SK-N-SH treated with all-trans-retinoic acid at 6 μM for 48 hours (cell line): Measurements from ENCODE around the gene SMARCA2.

Source experiments
- ATAC-seq: fragments of 200-7000 bp; cut with Tn5 transposase; 3 replicates; pipeline ENCODE4 v1.9.1; 2020; ENCODE audit warnings: mild to moderate bottlenecking, moderate library complexity
- ARNTL ChIP-seq: fragments of 450-650 bp; formaldehyde crosslinking; IDR thresholded peaks from 2 replicates; pipeline ENCODE4 v1.5.0; 2020; ENCODE audit warnings: low read depth, mild to moderate bottlenecking, moderate library complexity, borderline replicate concordance
- BACH2 ChIP-seq: fragments of 250-450 bp; sonication (Bioruptor Pico); IDR thresholded peaks from 2 replicates; pipeline ENCODE4 v1.9.0; 2021; ENCODE audit warnings: mild to moderate bottlenecking, borderline replicate concordance
- CREB5 ChIP-seq: fragments of 250-450 bp; sonication (Bioruptor Pico); IDR thresholded peaks from 2 replicates; pipeline ENCODE4 v1.5.1; 2020; ENCODE audit warnings: low read depth, mild to moderate bottlenecking, moderate library complexity
- CSDC2 ChIP-seq: fragments of 250-450 bp; sonication (Bioruptor Pico); IDR thresholded peaks from 2 replicates; pipeline ENCODE4 v1.5.0; 2020; ENCODE audit warnings: mild to moderate bottlenecking, moderate library complexity
- CSRNP3 ChIP-seq: fragments of 250-450 bp; sonication (Bioruptor Pico); IDR thresholded peaks from 2 replicates; pipeline ENCODE4 v1.5.1; 2021; ENCODE audit warnings: mild to moderate bottlenecking, moderate library complexity
- ESRRG ChIP-seq: fragments of 250-450 bp; sonication (Bioruptor Pico); IDR thresholded peaks from 2 replicates; pipeline ENCODE4 v1.6.1; 2021; ENCODE audit warnings: mild to moderate bottlenecking
- GLIS3 ChIP-seq: fragments of 250-450 bp; sonication (Bioruptor Pico); IDR thresholded peaks from 2 replicates; pipeline ENCODE4 v1.5.0; 2020; ENCODE audit warnings: mild to moderate bottlenecking, moderate library complexity
- ISL1 ChIP-seq: fragments of 250-450 bp; sonication (Bioruptor Pico); IDR thresholded peaks from 2 replicates; pipeline ENCODE4 v2.1.2; 2022; ENCODE audit warnings: mild to moderate bottlenecking, moderate library complexity
- OSR1 ChIP-seq: fragments of 250-450 bp; sonication (Bioruptor Pico); IDR thresholded peaks from 2 replicates; pipeline ENCODE4 v1.8.0; 2022; ENCODE audit warnings: moderate library complexity, mild to moderate bottlenecking, inconsistent platforms
- PATZ1 ChIP-seq: fragments of 250-450 bp; sonication (Bioruptor Pico); IDR thresholded peaks from 2 replicates; pipeline ENCODE4 v1.8.0; 2020; ENCODE audit warnings: mild to moderate bottlenecking, moderate library complexity, borderline replicate concordance
- POU6F1 ChIP-seq: fragments of 250-450 bp; sonication (Bioruptor Pico); IDR thresholded peaks from 2 replicates; pipeline ENCODE4 v1.8.0; 2021; ENCODE audit warnings: low read depth, mild to moderate bottlenecking, moderate library complexity, borderline replicate concordance
- PPARA ChIP-seq: fragments of 250-450 bp; sonication (Bioruptor Pico); IDR thresholded peaks from 2 replicates; pipeline ENCODE4 v1.5.0; 2020; ENCODE audit warnings: mild to moderate bottlenecking, borderline replicate concordance
- RARB ChIP-seq: fragments of 250-450 bp; sonication (Bioruptor Pico); IDR thresholded peaks from 2 replicates; pipeline ENCODE4 v1.8.0; 2021; ENCODE audit warnings: mild to moderate bottlenecking, moderate library complexity
- SNAI2 ChIP-seq: fragments of 250-450 bp; sonication (Bioruptor Pico); IDR thresholded peaks from 2 replicates; pipeline ENCODE4 v1.5.0; 2020; ENCODE audit warnings: mild to moderate bottlenecking, moderate library complexity
- TCF4 ChIP-seq: fragments of 250-450 bp; sonication (Bioruptor Pico); IDR thresholded peaks from 2 replicates; pipeline ENCODE4 v1.8.0; 2021; ENCODE audit warnings: mild to moderate bottlenecking, moderate library complexity, borderline replicate concordance
- TOX ChIP-seq: fragments of 250-450 bp; sonication (Bioruptor Pico); IDR thresholded peaks from 2 replicates; pipeline ENCODE4 v1.8.0; 2021; ENCODE audit warnings: mild to moderate bottlenecking, moderate library complexity, borderline replicate concordance
- TSHZ2 ChIP-seq: fragments of 250-450 bp; sonication (Bioruptor Pico); IDR thresholded peaks from 2 replicates; pipeline ENCODE4 v1.5.0; 2020; ENCODE audit warnings: mild to moderate bottlenecking, moderate library complexity
- ZC3H10 ChIP-seq: fragments of 250-450 bp; sonication (Bioruptor Pico); IDR thresholded peaks from 2 replicates; pipeline ENCODE4 v1.5.1; 2021; ENCODE audit warnings: mild to moderate bottlenecking, moderate library complexity
- ZFP30 ChIP-seq: fragments of 450-650 bp; formaldehyde crosslinking; IDR thresholded peaks from 2 replicates; pipeline ENCODE4 v1.5.0; 2022; ENCODE audit warnings: mild to moderate bottlenecking, moderate library complexity
- ZNF565 ChIP-seq: fragments of 450-650 bp; formaldehyde crosslinking; conservative IDR thresholded peaks from 2 replicates; pipeline ENCODE4 v1.5.0; 2020; ENCODE audit warnings: low read depth, mild to moderate bottlenecking, moderate library complexity
- ZNF70 ChIP-seq: fragments of 450-650 bp; formaldehyde crosslinking; IDR thresholded peaks from 2 replicates; pipeline ENCODE4 v1.5.0; 2020; ENCODE audit warnings: mild to moderate bottlenecking, moderate library complexity
- ZNF8 ChIP-seq: fragments of 450-650 bp; formaldehyde crosslinking; IDR thresholded peaks from 2 replicates; pipeline ENCODE4 v1.5.0; 2020; ENCODE audit warnings: mild to moderate bottlenecking, moderate library complexity

Gene SMARCA2

GRCh38 chr9:2195211-2195610 is 180.1 kb downstream of the SMARCA2 start:
- ATAC-seq, result no peak
- TF ChIP-seq TCF4 (CRISPR knock-in tag), result no peak
- no peak for TF ChIP-seq CREB5 (CRISPR knock-in tag)
- TF ChIP-seq RARB (CRISPR knock-in tag), result no peak
- no peak for TF ChIP-seq ZFP30 (CRISPR knock-in tag)
- no peak for TF ChIP-seq TOX (CRISPR knock-in tag)
- TF ChIP-seq ZNF70, result no peak
- TF ChIP-seq PATZ1 (CRISPR knock-in tag), result no peak
- no peak for TF ChIP-seq ZC3H10 (CRISPR knock-in tag)
- no peak for TF ChIP-seq OSR1 (CRISPR knock-in tag)
- no peak for TF ChIP-seq CSRNP3 (CRISPR knock-in tag)
- TF ChIP-seq GLIS3 (CRISPR knock-in tag), result no peak
- no peak for TF ChIP-seq PPARA
- TF ChIP-seq SNAI2 (CRISPR knock-in tag), result no peak
- no peak for TF ChIP-seq ZNF8 (CRISPR knock-in tag)

- ATAC-seq, result no peak
Observed at GRCh38 chr9:2196757-2197156, 181.6 kb downstream of the SMARCA2 start.

More at GRCh38 chr9:2196757-2197156, 181.6 kb downstream of the SMARCA2 start:
- TF ChIP-seq POU6F1 (CRISPR knock-in tag) (no peak), ZNF70 (no peak), PPARA (no peak), TSHZ2 (CRISPR knock-in tag) (no peak), ISL1 (no peak), ZFP30 (CRISPR knock-in tag) (no peak), ZC3H10 (CRISPR knock-in tag) (no peak), ZNF8 (CRISPR knock-in tag) (no peak), PATZ1 (CRISPR knock-in tag) (no peak), TCF4 (CRISPR knock-in tag) (no peak), CSRNP3 (CRISPR knock-in tag) (no peak), OSR1 (CRISPR knock-in tag) (no peak), ESRRG (CRISPR knock-in tag) (no peak), ZNF565 (CRISPR knock-in tag) (no peak), CREB5 (CRISPR knock-in tag) (no peak), BACH2 (CRISPR knock-in tag) (no peak), ARNTL (CRISPR knock-in tag) (no peak), RARB (CRISPR knock-in tag) (no peak), CSDC2 (no peak), TOX (CRISPR knock-in tag) (no peak)
